RWPE2 (cell line): ENCODE data around the gene CDC42BPA.

ENCODE experiments used
- ATAC-seq: fragments of 200-7000 bp; cut with Tn5 transposase; 3 replicates; pipeline ENCODE4 v1.9.1; 2021; ENCODE audit warnings: low read depth
- DNase-seq: peaks from one replicate; pipeline ENCODE4 v3.0.0-alpha.2; 2020; ENCODE audit warnings: low spot score
- H3K27ac ChIP-seq: fragments of 450-650 bp; 2 replicates; pipeline ENCODE4 v1.5.1; 2017; ENCODE audit warnings: mild to moderate bottlenecking; ENCODE audit not compliant: poor library complexity, severe bottlenecking
- H3K27me3 ChIP-seq: fragments of 250-450 bp; sonication (Bioruptor Pico); 2 replicates; pipeline ENCODE4 v1.5.1; 2021; ENCODE audit warnings: mild to moderate bottlenecking, moderate library complexity; ENCODE audit not compliant: insufficient read depth, poor library complexity, severe bottlenecking
- H3K36me3 ChIP-seq: fragments of 250-450 bp; sonication (Bioruptor Pico); 2 replicates; pipeline ENCODE4 v1.5.1; 2020; ENCODE audit warnings: low read depth, mild to moderate bottlenecking, moderate library complexity
- H3K4me1 ChIP-seq: fragments of 250-450 bp; sonication (Bioruptor Pico); 2 replicates; pipeline ENCODE4 v1.5.1; 2021; ENCODE audit warnings: mild to moderate bottlenecking, moderate library complexity; ENCODE audit not compliant: insufficient read depth, poor library complexity, severe bottlenecking
- H3K4me3 ChIP-seq: fragments of 250-450 bp; sonication (Bioruptor Pico); 2 replicates; pipeline ENCODE4 v1.5.1; 2021; ENCODE audit warnings: mild to moderate bottlenecking, moderate library complexity; ENCODE audit not compliant: severe bottlenecking
- H3K9me3 ChIP-seq: fragments of 250-450 bp; sonication (Bioruptor Pico); 2 replicates; pipeline ENCODE4 v1.5.1; 2021; ENCODE audit warnings: mild to moderate bottlenecking, moderate library complexity; ENCODE audit not compliant: severe bottlenecking
- TF ChIP-seq, protein P1 (sequence below): fragments of 450-650 bp; IDR thresholded peaks from one replicate; pipeline ENCODE4 v1.5.1; 2017; ENCODE audit warnings: mild to moderate bottlenecking, moderate library complexity; ENCODE audit not compliant: poor library complexity, severe bottlenecking

CDC42BPA gene

DNA sequence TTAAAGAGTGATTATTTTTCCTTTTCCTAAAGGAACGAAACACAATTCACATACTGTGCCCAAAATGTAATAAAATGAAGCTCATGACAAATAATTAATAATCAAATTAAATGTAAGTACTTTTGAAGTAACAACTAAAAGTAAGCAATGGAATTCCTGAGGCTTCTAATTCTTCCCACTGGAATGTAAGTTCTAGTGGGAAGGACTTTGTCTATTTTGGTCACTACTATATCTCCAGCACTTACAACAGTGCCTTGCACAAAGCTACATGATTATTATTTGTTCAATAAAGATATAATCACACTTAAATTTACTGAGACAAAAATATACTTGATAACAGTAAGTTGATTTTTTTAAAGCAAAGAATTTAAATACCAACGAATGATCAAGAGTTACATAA is 249.4 kb downstream of the CDC42BPA start:
- DNase-seq (no peak), ATAC-seq (no peak)
- TF ChIP-seq, protein P1, sequence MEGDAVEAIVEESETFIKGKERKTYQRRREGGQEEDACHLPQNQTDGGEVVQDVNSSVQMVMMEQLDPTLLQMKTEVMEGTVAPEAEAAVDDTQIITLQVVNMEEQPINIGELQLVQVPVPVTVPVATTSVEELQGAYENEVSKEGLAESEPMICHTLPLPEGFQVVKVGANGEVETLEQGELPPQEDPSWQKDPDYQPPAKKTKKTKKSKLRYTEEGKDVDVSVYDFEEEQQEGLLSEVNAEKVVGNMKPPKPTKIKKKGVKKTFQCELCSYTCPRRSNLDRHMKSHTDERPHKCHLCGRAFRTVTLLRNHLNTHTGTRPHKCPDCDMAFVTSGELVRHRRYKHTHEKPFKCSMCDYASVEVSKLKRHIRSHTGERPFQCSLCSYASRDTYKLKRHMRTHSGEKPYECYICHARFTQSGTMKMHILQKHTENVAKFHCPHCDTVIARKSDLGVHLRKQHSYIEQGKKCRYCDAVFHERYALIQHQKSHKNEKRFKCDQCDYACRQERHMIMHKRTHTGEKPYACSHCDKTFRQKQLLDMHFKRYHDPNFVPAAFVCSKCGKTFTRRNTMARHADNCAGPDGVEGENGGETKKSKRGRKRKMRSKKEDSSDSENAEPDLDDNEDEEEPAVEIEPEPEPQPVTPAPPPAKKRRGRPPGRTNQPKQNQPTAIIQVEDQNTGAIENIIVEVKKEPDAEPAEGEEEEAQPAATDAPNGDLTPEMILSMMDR: no peak
- Histone ChIP-seq H3K4me1 (no peaks in the 10 kb centered on the region), H3K36me3 (peaks cover 10% of the 10 kb centered on the region; the same call in 1 of the 2 replicates), H3K27me3 (no peaks in the 10 kb centered on the region), H3K9me3 (no peaks in the 10 kb centered on the region), H3K27ac (no peak overlapping the region), H3K4me3 (no peak overlapping the region)

DNA sequence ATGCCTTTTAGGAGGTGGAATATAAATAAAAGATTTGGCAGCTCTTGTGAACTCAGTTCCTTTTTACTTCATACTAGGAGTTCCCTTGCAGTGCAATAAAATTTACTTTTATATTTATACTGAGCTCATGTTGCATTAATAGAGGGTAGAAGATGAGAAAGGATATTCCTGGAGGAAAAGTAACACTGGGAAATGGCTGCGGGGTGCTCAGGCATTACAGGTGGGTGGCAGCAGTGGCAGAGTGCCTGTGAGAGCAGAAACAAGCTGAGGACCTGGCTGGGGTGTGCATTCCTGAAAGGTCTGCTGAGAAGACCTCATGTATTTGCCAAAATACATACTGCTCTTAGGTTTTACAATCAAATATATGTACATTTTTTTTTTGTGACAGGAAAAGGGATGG is 251.3 kb downstream of the CDC42BPA start:
- Histone ChIP-seq H3K9me3 (no peaks in the 10 kb centered on the region), H3K36me3 (peaks cover 5% of the 10 kb centered on the region; the same call in 1 of the 2 replicates), H3K27me3 (no peaks in the 10 kb centered on the region), H3K4me3 (no peak overlapping the region), H3K27ac (no peak overlapping the region), H3K4me1 (no peaks in the 10 kb centered on the region)
- DNase-seq (no peak), ATAC-seq (no peak)
- TF ChIP-seq, protein P1: no peak

DNA sequence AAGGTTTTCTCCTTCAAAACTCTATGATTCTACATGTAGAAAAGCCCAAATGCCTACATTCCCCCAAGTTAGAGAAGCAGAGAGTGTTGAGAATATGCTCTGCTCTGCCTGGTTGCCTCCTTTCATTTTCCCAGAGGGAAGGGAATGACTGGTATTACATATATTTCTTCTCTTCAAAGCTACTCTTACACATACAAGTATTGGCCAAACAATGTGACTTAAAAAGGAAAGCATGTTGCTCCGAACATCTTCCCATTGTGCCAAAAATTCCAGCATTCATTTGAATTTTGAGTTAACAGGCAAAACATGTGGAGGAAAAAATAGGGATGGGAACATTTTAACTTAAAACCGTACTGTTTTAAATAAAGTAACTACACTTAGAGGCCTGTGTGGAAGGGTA is 253.0 kb downstream of the CDC42BPA start:
- Histone ChIP-seq H3K9me3 (no peaks in the 10 kb centered on the region), H3K4me1 (no peaks in the 10 kb centered on the region), H3K4me3 (no peak overlapping the region), H3K27me3 (no peaks in the 10 kb centered on the region), H3K27ac (no peak overlapping the region), H3K36me3 (peaks cover 5% of the 10 kb centered on the region; the same call in 1 of the 2 replicates)
- no peak for DNase-seq
- ATAC-seq: no peak
- TF ChIP-seq, protein P1: no peak

DNA sequence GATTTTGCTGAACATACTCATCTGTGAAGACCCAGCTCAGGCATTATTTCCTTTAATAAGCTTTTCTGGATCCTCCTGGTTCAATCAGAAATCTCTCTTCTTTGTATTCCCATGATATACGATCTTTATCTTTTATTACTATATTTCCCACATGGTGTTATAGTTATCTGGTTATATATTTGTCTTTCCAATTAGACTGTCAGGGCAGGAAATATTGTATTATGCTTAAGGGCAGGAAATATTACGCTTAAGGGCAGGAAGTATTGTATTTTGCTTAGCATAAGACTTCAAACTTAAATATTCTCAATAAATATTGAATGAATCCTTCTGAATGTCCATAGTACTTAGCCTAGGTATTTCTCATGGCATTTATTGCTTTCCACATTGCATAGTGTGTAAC is 256.0 kb downstream of the CDC42BPA start:
- Histone ChIP-seq H3K4me3 (no peak overlapping the region), H3K27ac (no peak overlapping the region), H3K9me3 (no peaks in the 10 kb centered on the region), H3K27me3 (no peaks in the 10 kb centered on the region), H3K36me3 (peaks cover 3% of the 10 kb centered on the region; the same call in 1 of the 2 replicates), H3K4me1 (no peaks in the 10 kb centered on the region)
- ATAC-seq (no peak), DNase-seq (no peak)
- TF ChIP-seq, protein P1: no peak

DNA sequence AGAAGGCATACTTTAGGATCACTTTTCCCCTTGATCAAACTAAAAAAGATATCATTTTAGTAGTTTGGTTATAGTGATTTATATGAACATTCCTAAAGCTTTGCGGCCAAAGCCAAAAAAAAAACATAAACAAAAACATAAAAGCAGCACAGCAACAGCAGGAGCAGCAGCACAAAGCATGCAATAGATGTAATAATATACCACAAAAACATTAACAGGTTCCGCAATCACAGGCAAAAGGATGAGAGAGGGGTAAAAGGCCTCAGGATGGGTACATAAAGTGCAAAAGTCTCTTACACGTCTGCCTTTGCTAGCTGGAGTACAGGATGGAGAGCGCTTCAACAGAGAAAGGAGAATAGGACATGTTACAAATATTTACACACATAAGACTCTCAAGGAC is 259.2 kb downstream of the CDC42BPA start:
- no peak for DNase-seq
- H3K27me3 ChIP-seq: no peaks in the 10 kb centered on the region
- TF ChIP-seq, protein P1: no peak
- H3K9me3 ChIP-seq: no peaks in the 10 kb centered on the region
- peaks cover 3% of the 10 kb centered on the region; the same call in 1 of the 2 replicates for H3K36me3 ChIP-seq
- ATAC-seq: no peak
- H3K27ac ChIP-seq: no peak overlapping the region
- H3K4me3 ChIP-seq: no peak overlapping the region
- H3K4me1 ChIP-seq: no peaks in the 10 kb centered on the region
